ENCODE measurements around the gene BMP2K.

Gene BMP2K

GRCh38 chr4:78938474-78938867 lies 162.3 kb downstream of the BMP2K start:
- DNase-seq: peak; percentile 1

GRCh38 chr4:78938868-78939666 lies 162.9 kb downstream of the BMP2K start, which contains the start of gene PAQR3:
Gene PAQR3 (minus strand): TSS chr4:78939438. CDS start chr4:78939224, 214 bp downstream.
- peak; percentile 63 for DNase-seq

GRCh38 chr4:78939667-78940008 lies 163.5 kb downstream of the BMP2K start:
- DNase-seq: no peak

GRCh38 chr4:78940752-78941151 lies 164.6 kb downstream of the BMP2K start:
- DNase-seq: no peak

GRCh38 chr4:78944381-78944780 lies 168.2 kb downstream of the BMP2K start:
- DNase-seq: no peak

GRCh38 chr4:78945651-78946179 lies 169.6 kb downstream of the BMP2K start:
- DNase-seq: no peak

GRCh38 chr4:78949735-78950134 lies 173.6 kb downstream of the BMP2K start:
- no peak for DNase-seq

- DNase-seq: peak; percentile 4
Measured at GRCh38 chr4:78951862-78952472, 175.8 kb downstream of the BMP2K start.

GRCh38 chr4:78953231-78953630 lies 177.1 kb downstream of the BMP2K start:
- DNase-seq: no peak

GRCh38 chr4:78953769-78954666 lies 177.9 kb downstream of the BMP2K start:
- DNase-seq: peak; percentile 18

GRCh38 chr4:78956975-78957374 lies 180.8 kb downstream of the BMP2K start:
- no peak for DNase-seq

- no peak for DNase-seq
Measured at GRCh38 chr4:78960926-78961325, 184.8 kb downstream of the BMP2K start.

Measured in NCI-H2029 (cell line).